ENCODE data around the gene LYST. TPM values are rescaled to one million over a fixed set of nuclear protein-coding genes. Genes with fewer than 3 reads are reported as not detected.
"Not testable (repeated sequence)": the region's sequence is repeated elsewhere in the genome, so short reads cannot be mapped to it uniquely, and the experiment has no call there.

LYST gene
- total and polyA plus RNA-seq, 7 donors: 6.6 to 53.2 (median 21.9) TPM

GRCh38 chr1:235851939-235852338 is 14.8 kb downstream of the LYST start:
- H3K27ac ChIP-seq: no peak overlapping the region
- intact Hi-C loops (cut with DNase I): no loop called here
- H3K27me3 ChIP-seq: no peaks in the 10 kb centered on the region
- no peak for DNase-seq
- no peaks in the 10 kb centered on the region for H3K36me3 ChIP-seq
- H3K9me3 ChIP-seq: no peaks in the 10 kb centered on the region
- no peak overlapping the region for H3K4me3 ChIP-seq
- WGBS, 2 donors: 86 to 92% methylated on average over 3 of the region's 3 CpGs
- H3K4me1 ChIP-seq: peaks cover 0 to 23% (median 14%) of the 10 kb centered on the region in 4 donors
- no peak for TF ChIP-seq POLR2A (IDR thresholded peaks at IDR 0.05)
- TF ChIP-seq EP300 (IDR thresholded peaks at IDR 0.05): no peak
- TF ChIP-seq CTCF (IDR thresholded peaks at IDR 0.05): no peak
- no peak for TF ChIP-seq POLR2AphosphoS5 (IDR thresholded peaks at IDR 0.05)

- WGBS, 2 donors: 81 to 87% methylated on average over 3 of the region's 3 CpGs
Observed at GRCh38 chr1:235848251-235848650, 18.5 kb downstream of the LYST start.

GRCh38 chr1:235845656-235846107 is 21.0 kb downstream of the LYST start:
- H3K27ac ChIP-seq: not testable (repeated sequence)
- WGBS, 2 donors: 55 to 76% methylated on average over 5 of the region's 5 CpGs

More at GRCh38 chr1:235848251-235848650, 18.5 kb downstream of the LYST start:
- H3K27me3 ChIP-seq; intact Hi-C loops (cut with DNase I); H3K9me3 ChIP-seq; DNase-seq; H3K4me3 ChIP-seq; H3K36me3 ChIP-seq; H3K27ac ChIP-seq: not testable (repeated sequence)
- H3K4me1 ChIP-seq: peaks cover 0 to 26% (median 22%) of the 10 kb centered on the region in 4 donors

GRCh38 chr1:235844776-235845175 is 21.9 kb downstream of the LYST start:
- intact Hi-C loops (cut with DNase I): no loop called here
- Histone ChIP-seq H3K4me3 (no peak overlapping the region), H3K27me3 (no peaks in the 10 kb centered on the region), H3K36me3 (no peaks in the 10 kb centered on the region), H3K27ac (no peak overlapping the region), H3K9me3 (no peaks in the 10 kb centered on the region), H3K4me1 (peaks cover 0 to 32% (median 18%) of the 10 kb centered on the region in 4 donors)
- no peak for DNase-seq
- 92 to 95% methylated on average over 3 of the region's 3 CpGs for WGBS, 2 donors
- TF ChIP-seq CTCF (IDR thresholded peaks at IDR 0.05) (no peak), POLR2AphosphoS5 (IDR thresholded peaks at IDR 0.05) (no peak), POLR2A (IDR thresholded peaks at IDR 0.05) (no peak), EP300 (IDR thresholded peaks at IDR 0.05) (no peak)

More at GRCh38 chr1:235845656-235846107, 21.0 kb downstream of the LYST start:
- intact Hi-C loops (cut with DNase I); H3K4me3 ChIP-seq; H3K36me3 ChIP-seq; DNase-seq; H3K27me3 ChIP-seq; H3K9me3 ChIP-seq: not testable (repeated sequence)
- H3K4me1 ChIP-seq: peaks cover 0 to 32% (median 19%) of the 10 kb centered on the region in 4 donors

- H3K4me1 ChIP-seq: peaks cover 0 to 32% (median 18%) of the 10 kb centered on the region in 4 donors
- TF ChIP-seq CTCF (IDR thresholded peaks at IDR 0.05) (peak in 1 of 4 experiments; percentile 44), EP300 (IDR thresholded peaks at IDR 0.05) (no peak)
- H3K27me3 ChIP-seq: no peaks in the 10 kb centered on the region
- H3K27ac ChIP-seq: no peak overlapping the region
- H3K9me3 ChIP-seq: no peaks in the 10 kb centered on the region
- no peak for DNase-seq
- 14 to 43% methylated on average over 2 of the region's 2 CpGs for WGBS, 2 donors
- no peaks in the 10 kb centered on the region for H3K36me3 ChIP-seq
- H3K4me3 ChIP-seq: no peak overlapping the region
- intact Hi-C loops (cut with DNase I): no loop called here
Observed at GRCh38 chr1:235843461-235843961, 23.2 kb downstream of the LYST start.

GRCh38 chr1:235841938-235842545 is 24.7 kb downstream of the LYST start:
- H3K27ac ChIP-seq: no peak overlapping the region
- intact Hi-C loops (cut with DNase I): no loop called here
- WGBS, 2 donors: 62 to 88% methylated on average over 1 of the region's 1 CpG

More at GRCh38 chr1:235841938-235842545, 24.7 kb downstream of the LYST start:
- no peaks in the 10 kb centered on the region for H3K36me3 ChIP-seq
- H3K4me1 ChIP-seq: peaks cover 0 to 32% (median 18%) of the 10 kb centered on the region in 4 donors
- no peaks in the 10 kb centered on the region for H3K27me3 ChIP-seq
- no peak for DNase-seq
- H3K9me3 ChIP-seq: no peaks in the 10 kb centered on the region
- no peak overlapping the region for H3K4me3 ChIP-seq
- TF ChIP-seq POLR2AphosphoS5 (IDR thresholded peaks at IDR 0.05) (no peak), POLR2A (IDR thresholded peaks at IDR 0.05) (no peak), EP300 (IDR thresholded peaks at IDR 0.05) (no peak), CTCF (IDR thresholded peaks at IDR 0.05) (no peak)

Data from sigmoid colon (tissue), 7 donors.